Keratinocyte (primary cell): ENCODE data around the gene VANGL1. TPM values are rescaled to one million over a fixed set of nuclear protein-coding genes. Genes with fewer than 3 reads are reported as not detected.

ENCODE experiments used
- DNase-seq: peaks from one replicate; pipeline ENCODE4 v3.0.0-alpha.2; 2011; ENCODE audit warnings: low read depth, missing footprints, low spot score
- FAIRE-seq: peaks from 2 replicates; lab custom pipeline; 2011; peaks lifted over from hg19 to GRCh38; lab: Jason Lieb, UNC
- H2AFZ ChIP-seq: 2 replicates; pipeline ENCODE4 v1.6.0; 2012; ENCODE audit warnings: low read length, control low read depth, inconsistent platforms; ENCODE audit not compliant: control insufficient read depth
- H3K27ac ChIP-seq: 2 replicates; pipeline ENCODE4 v1.5.1; 2011; ENCODE audit warnings: low read length; ENCODE audit not compliant: control insufficient read depth, insufficient read depth
- H3K27me3 ChIP-seq: 3 replicates; pipeline ENCODE4 v1.6.0; 2011; ENCODE audit warnings: low read length; ENCODE audit not compliant: control insufficient read depth, insufficient read depth; ENCODE audit errors: extremely low read depth
- H3K36me3 ChIP-seq, 2 experiments: 2 replicates in 1 of 2; 3 replicates in 1 of 2; pipeline ENCODE4 v1.5.1; 2011; ENCODE audit warnings: low read length in 2 of 2, mild to moderate bottlenecking in 1 of 2; ENCODE audit not compliant: control insufficient read depth in 2 of 2, insufficient read depth in 2 of 2; ENCODE audit errors: extremely low read depth in 1 of 2
- H3K4me1 ChIP-seq: 3 replicates; pipeline ENCODE4 v1.5.1; 2011; ENCODE audit warnings: low read length; ENCODE audit not compliant: control insufficient read depth, insufficient read depth; ENCODE audit errors: extremely low read depth
- H3K4me2 ChIP-seq: 3 replicates; pipeline ENCODE4 v1.6.0; 2011; ENCODE audit warnings: low read depth, low read length; ENCODE audit not compliant: control insufficient read depth, insufficient read depth; ENCODE audit errors: extremely low read depth
- H3K4me3 ChIP-seq, 3 experiments: fragments of 200-600 bp in 1 of 3; sonication (generic) in 1 of 3; 2 replicates in 2 of 3; 3 replicates in 1 of 3; pipeline ENCODE4 v1.5.1; 2011 to 2016; ENCODE audit warnings: low read length in 3 of 3, mild to moderate bottlenecking in 3 of 3, control low read depth in 2 of 3, inconsistent platforms in 1 of 3, low read depth in 1 of 3, mixed read lengths in 1 of 3, mixed run types in 1 of 3, moderate library complexity in 1 of 3; ENCODE audit not compliant: control insufficient read depth in 2 of 3, insufficient read depth in 2 of 3; ENCODE audit errors: extremely low read depth in 1 of 3
- H3K79me2 ChIP-seq: 2 replicates; pipeline ENCODE4 v1.6.0; 2012; ENCODE audit warnings: low read length; ENCODE audit not compliant: control insufficient read depth, insufficient read depth
- H3K9ac ChIP-seq: 3 replicates; pipeline ENCODE4 v1.6.0; 2011; ENCODE audit warnings: low read length; ENCODE audit not compliant: control insufficient read depth, insufficient read depth; ENCODE audit errors: extremely low read depth
- H3K9me1 ChIP-seq: 3 replicates; pipeline ENCODE4 v1.6.0; 2011; ENCODE audit warnings: low read length; ENCODE audit not compliant: control insufficient read depth, insufficient read depth; ENCODE audit errors: extremely low read depth
- H3K9me3 ChIP-seq: 2 replicates; pipeline ENCODE4 v1.5.1; 2012; ENCODE audit warnings: low read depth, low read length; ENCODE audit not compliant: control insufficient read depth
- H4K20me1 ChIP-seq: 3 replicates; pipeline ENCODE4 v1.6.0; 2011; ENCODE audit warnings: low read length; ENCODE audit not compliant: control insufficient read depth, insufficient read depth; ENCODE audit errors: extremely low read depth
- CTCF ChIP-seq, 3 experiments: IDR thresholded peaks in 1 of 3; conservative IDR thresholded peaks in 1 of 3; optimal IDR thresholded peaks in 1 of 3; 2 replicates in 2 of 3; 3 replicates in 1 of 3; pipeline versions ENCODE3 to v1.5.1; 2011; ENCODE audit warnings: low read length in 3 of 3, mild to moderate bottlenecking in 3 of 3, moderate library complexity in 2 of 3, control low read depth in 1 of 3, inconsistent platforms in 1 of 3; ENCODE audit not compliant: insufficient read depth in 2 of 3; ENCODE audit errors: extremely low read depth in 1 of 3
- EZH2 ChIP-seq: IDR thresholded peaks from one replicate; pipeline ENCODE4 v1.6.1; 2012; ENCODE audit warnings: inconsistent platforms, mild to moderate bottlenecking, low read length, moderate library complexity
- dilution Hi-C: fragments of 300-500 bp; cut with MboI; formaldehyde crosslinking; loops from one replicate; pipeline ENCODE4 v1.7.0; 2020; ENCODE audit warnings: low sequenced_read_pairs; ENCODE audit not compliant: extremely low pct_ligation_motif_present
- polyA plus RNA-seq, 5 experiments: library from polyadenylated mRNA; depleted of rRNA in 3 of 5; stranded (reverse) in 3 of 5; stranded (forward) in 1 of 5; unstranded in 1 of 5; fragments of >200 nt; gene quantifications; 1 replicate in 1 of 5; 2 replicates in 3 of 5; 3 replicates in 1 of 5; pipeline versions ENCODE4 v1.2.1 to v1.2.3, GENCODE V29; 2011 to 2012; ENCODE audit warnings: missing spikeins in 2 of 5, low read depth in 1 of 5, low replicate concordance in 1 of 5

Gene VANGL1
- polyA plus RNA-seq, 1 donor (not counting 4 experiments of a cell fraction or from before 2014, with no cell fraction given): 22.4 TPM

GRCh38 chr1:115595279-115596079, 46.3 kb upstream of the VANGL1 start:
- no peaks in the 10 kb centered on the region for H3K9me3 ChIP-seq
- peak; percentile 96 for FAIRE-seq
- TF ChIP-seq EZH2 (no peak), CTCF (optimal IDR thresholded peaks at IDR 0.05 in 1 of 3, IDR thresholded peaks at IDR 0.05 in 1 of 3, conservative IDR thresholded peaks at IDR 0.05 in 1 of 3; ENCODE audit: extremely low read depth in 1 of 3, insufficient read depth in 2 of 3, low read length in 3 of 3) (peak; percentile 95 to 98 (median 98))

GRCh38 chr1:115596080-115596780, 45.5 kb upstream of the VANGL1 start:
- no peak overlapping the region for H3K27ac ChIP-seq
- dilution Hi-C loops: loop anchor here (10.0 kb wide), 1 partner anchor 461 kb away; no protein-coding TSS in a partner anchor
- peaks cover 5% of the 10 kb centered on the region for H3K4me1 ChIP-seq
- H3K27me3 ChIP-seq: no peaks in the 10 kb centered on the region
- H3K4me3 ChIP-seq: no peak overlapping the region
- no peak overlapping the region for H3K9ac ChIP-seq
- no peaks in the 10 kb centered on the region for H4K20me1 ChIP-seq
- H3K4me2 ChIP-seq: no peak overlapping the region
- no peaks in the 10 kb centered on the region for H3K9me3 ChIP-seq
- H2AFZ ChIP-seq: no peak overlapping the region
- DNase-seq (no peak), FAIRE-seq (peak; percentile 5)
- H3K79me2 ChIP-seq: no peaks in the 10 kb centered on the region
- H3K9me1 ChIP-seq: no peaks in the 10 kb centered on the region
- no peak for TF ChIP-seq EZH2
- TF ChIP-seq CTCF (optimal IDR thresholded peaks at IDR 0.05 in 1 of 3, IDR thresholded peaks at IDR 0.05 in 1 of 3, conservative IDR thresholded peaks at IDR 0.05 in 1 of 3; ENCODE audit: extremely low read depth in 1 of 3, insufficient read depth in 2 of 3, low read length in 3 of 3): no peak
- no peaks in the 10 kb centered on the region for H3K36me3 ChIP-seq

More at GRCh38 chr1:115595279-115596079, 46.3 kb upstream of the VANGL1 start:
- Histone ChIP-seq H3K79me2 (no peaks in the 10 kb centered on the region), H3K36me3 (no peaks in the 10 kb centered on the region), H3K9me1 (no peaks in the 10 kb centered on the region), H3K4me1 (peaks cover 5% of the 10 kb centered on the region), H3K27ac (peak overlapping the region; percentile 8), H3K9ac (no peak overlapping the region), H3K4me2 (peak overlapping the region; percentile 28), H3K27me3 (no peaks in the 10 kb centered on the region), H4K20me1 (no peaks in the 10 kb centered on the region), H2AFZ (no peak overlapping the region), H3K4me3 (no peak overlapping the region)
- dilution Hi-C loops: loop anchor here (10.0 kb wide), 1 partner anchor 461 kb away; no protein-coding TSS in a partner anchor
- DNase-seq: peak; percentile 62
